ENCODE measurements around the gene F13A1.

DNA sequence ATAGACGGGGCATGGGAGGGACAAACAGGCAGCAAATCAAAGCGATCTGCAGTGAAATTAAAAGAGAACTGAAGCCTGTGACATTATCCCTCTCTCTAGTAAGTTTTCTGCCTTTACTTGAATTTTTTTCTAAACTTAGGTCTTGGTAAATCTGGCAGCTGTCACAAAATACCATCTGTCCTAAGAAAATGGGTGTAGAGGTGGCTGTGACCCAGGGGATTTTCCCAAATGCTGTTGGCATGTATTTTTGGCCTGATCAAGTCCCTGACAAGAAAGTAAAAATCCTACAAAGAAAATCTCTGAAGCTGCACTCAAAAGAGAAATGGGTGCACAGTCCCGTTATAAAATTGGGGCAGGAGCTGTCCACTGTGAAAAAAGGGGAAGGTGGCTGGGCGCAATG is 30.2 kb upstream of the F13A1 start:
- TF ChIP-seq RAD21 (conservative IDR thresholded peaks at IDR 0.05 in 1 of 2, IDR thresholded peaks at IDR 0.05 in 1 of 2), result no peak
- no peak for TF ChIP-seq POLR2A (IDR thresholded peaks at IDR 0.05; ENCODE audit: low read length)
- TF ChIP-seq HOXB5 (CRISPR knock-in tag; IDR thresholded peaks at IDR 0.05), result no peak
- no peak for TF ChIP-seq REST (IDR thresholded peaks at IDR 0.05)
- TF ChIP-seq MAFK (IDR thresholded peaks at IDR 0.05; ENCODE audit: partially characterized antibody), result no peak
- no peak for TF ChIP-seq CTCF (IDR thresholded peaks at IDR 0.05)
- no peak for TF ChIP-seq FOSL2 (IDR thresholded peaks at IDR 0.05)
- TF ChIP-seq FOSL2 (CRISPR knock-in tag; IDR thresholded peaks at IDR 0.05), result no peak
